Adipocyte (in vitro differentiated cells): Measurements from ENCODE around the gene BCL11B.

ENCODE experiments used
- DNase-seq: peaks from one replicate; pipeline ENCODE4 v3.0.0-alpha.2; 2015; ENCODE audit warnings: low read depth
- H3K27me3 ChIP-seq: replicated peaks from 2 replicates; pipeline ENCODE4 v1.7.0; 2013; ENCODE audit warnings: mild to moderate bottlenecking, low read length, moderate library complexity; ENCODE audit not compliant: control insufficient read depth, insufficient read depth
- H3K36me3 ChIP-seq: 2 replicates; pipeline ENCODE4 v1.7.0; 2013; ENCODE audit warnings: low read length, mild to moderate bottlenecking, moderate library complexity; ENCODE audit not compliant: control insufficient read depth, insufficient read depth, severe bottlenecking
- H3K4me1 ChIP-seq: 2 replicates; pipeline ENCODE4 v1.7.0; 2013; ENCODE audit warnings: mild to moderate bottlenecking, low read length, moderate library complexity; ENCODE audit not compliant: control insufficient read depth, insufficient read depth
- H3K4me3 ChIP-seq: 2 replicates; pipeline ENCODE4 v1.7.0; 2013; ENCODE audit warnings: mild to moderate bottlenecking, low read length, moderate library complexity
- H3K9ac ChIP-seq: 2 replicates; pipeline ENCODE4 v1.7.0; 2013; ENCODE audit warnings: mild to moderate bottlenecking, low read length, moderate library complexity
- H3K9me3 ChIP-seq: 2 replicates; pipeline ENCODE4 v1.7.0; 2013; ENCODE audit warnings: mild to moderate bottlenecking, low read length, moderate library complexity; ENCODE audit not compliant: control insufficient read depth

BCL11B gene

GRCh38 chr14:99272899-99273765 is 1.1 kb upstream of the BCL11B start:
- no peak overlapping the region for H3K4me3 ChIP-seq
- H3K36me3 ChIP-seq: no peaks in the 10 kb centered on the region
- no peak overlapping the region for H3K9ac ChIP-seq
- DNase-seq: no peak
- peaks cover 3% of the 10 kb centered on the region for H3K4me1 ChIP-seq
- H3K9me3 ChIP-seq: no peaks in the 10 kb centered on the region
- peaks cover 32% of the 10 kb centered on the region for H3K27me3 ChIP-seq

- Histone ChIP-seq H3K36me3 (no peaks in the 10 kb centered on the region), H3K4me3 (peak overlapping the region; percentile 79), H3K9ac (no peak overlapping the region), H3K27me3 (peaks cover 36% of the 10 kb centered on the region), H3K4me1 (peaks cover 3% of the 10 kb centered on the region), H3K9me3 (no peaks in the 10 kb centered on the region)
- no peak for DNase-seq
Observed at GRCh38 chr14:99272632-99272898, 568 bp upstream of the BCL11B start.

GRCh38 chr14:99271221-99271941 is 616 bp downstream of the BCL11B start:
- DNase-seq: no peak
- H3K9ac ChIP-seq: no peak overlapping the region
- peak overlapping the region; percentile 79 for H3K4me3 ChIP-seq
- peaks cover 3% of the 10 kb centered on the region for H3K4me1 ChIP-seq
- peaks cover 31% of the 10 kb centered on the region for H3K27me3 ChIP-seq
- no peaks in the 10 kb centered on the region for H3K36me3 ChIP-seq
- no peaks in the 10 kb centered on the region for H3K9me3 ChIP-seq

- H3K36me3 ChIP-seq: no peaks in the 10 kb centered on the region
- DNase-seq: peak; percentile 32
- no peak overlapping the region for H3K9ac ChIP-seq
- peaks cover 34% of the 10 kb centered on the region for H3K27me3 ChIP-seq
- peak overlapping the region; percentile 44 for H3K4me3 ChIP-seq
- no peaks in the 10 kb centered on the region for H3K9me3 ChIP-seq
- H3K4me1 ChIP-seq: peaks cover 5% of the 10 kb centered on the region
Observed at GRCh38 chr14:99270458-99271220, 1.4 kb downstream of the BCL11B start.

GRCh38 chr14:99268810-99269707 is 2.9 kb downstream of the BCL11B start:
- H3K4me1 ChIP-seq: peaks cover 5% of the 10 kb centered on the region
- no peak overlapping the region for H3K9ac ChIP-seq
- H3K4me3 ChIP-seq: no peak overlapping the region
- no peaks in the 10 kb centered on the region for H3K9me3 ChIP-seq
- no peaks in the 10 kb centered on the region for H3K36me3 ChIP-seq
- peaks cover 43% of the 10 kb centered on the region for H3K27me3 ChIP-seq
- DNase-seq: no peak

- H3K27me3 ChIP-seq: peaks cover 39% of the 10 kb centered on the region
- H3K36me3 ChIP-seq: no peaks in the 10 kb centered on the region
- DNase-seq: no peak
- H3K9ac ChIP-seq: no peak overlapping the region
- H3K4me3 ChIP-seq: no peak overlapping the region
- peaks cover 5% of the 10 kb centered on the region for H3K4me1 ChIP-seq
- no peaks in the 10 kb centered on the region for H3K9me3 ChIP-seq
Observed at GRCh38 chr14:99267837-99268781, 3.9 kb downstream of the BCL11B start.

- H3K4me3 ChIP-seq: no peak overlapping the region
- H3K27me3 ChIP-seq: peaks cover 37% of the 10 kb centered on the region
- H3K4me1 ChIP-seq: peaks cover 5% of the 10 kb centered on the region
Observed at GRCh38 chr14:99267381-99267780, 4.6 kb downstream of the BCL11B start.

GRCh38 chr14:99266181-99267178 is 5.5 kb downstream of the BCL11B start:
- Histone ChIP-seq H3K27me3 (peaks cover 41% of the 10 kb centered on the region), H3K4me3 (peak overlapping the region; percentile 66)
- DNase-seq: peak; percentile 88

More at GRCh38 chr14:99267381-99267780, 4.6 kb downstream of the BCL11B start:
- Histone ChIP-seq H3K9ac (no peak overlapping the region), H3K9me3 (no peaks in the 10 kb centered on the region), H3K36me3 (no peaks in the 10 kb centered on the region)
- DNase-seq: no peak

GRCh38 chr14:99265571-99265970 is 6.4 kb downstream of the BCL11B start:
- peaks cover 48% of the 10 kb centered on the region for H3K27me3 ChIP-seq
- no peak overlapping the region for H3K9ac ChIP-seq
- H3K4me1 ChIP-seq: peaks cover 3% of the 10 kb centered on the region
- H3K36me3 ChIP-seq: no peaks in the 10 kb centered on the region
- no peak overlapping the region for H3K4me3 ChIP-seq
- DNase-seq: no peak
- H3K9me3 ChIP-seq: no peaks in the 10 kb centered on the region

More at GRCh38 chr14:99266181-99267178, 5.5 kb downstream of the BCL11B start:
- H3K4me1 ChIP-seq: peaks cover 4% of the 10 kb centered on the region
- H3K9ac ChIP-seq: no peak overlapping the region
- H3K9me3 ChIP-seq: no peaks in the 10 kb centered on the region
- H3K36me3 ChIP-seq: no peaks in the 10 kb centered on the region
